HG03342 (cell line): ENCODE data around the gene OR2S2.
"Not testable (repeated sequence)": the region's sequence is repeated elsewhere in the genome, so short reads cannot be mapped to it uniquely, and the experiment has no call there.

Experiments
- ATAC-seq: cut with Tn5 transposase; IDR thresholded peaks from one replicate; pipeline ENCODE4 v1.9.1; 2021; ENCODE audit warnings: mild to moderate bottlenecking, moderate library complexity; ENCODE audit not compliant: unreplicated experiment

The OR2S2 gene, protein sequence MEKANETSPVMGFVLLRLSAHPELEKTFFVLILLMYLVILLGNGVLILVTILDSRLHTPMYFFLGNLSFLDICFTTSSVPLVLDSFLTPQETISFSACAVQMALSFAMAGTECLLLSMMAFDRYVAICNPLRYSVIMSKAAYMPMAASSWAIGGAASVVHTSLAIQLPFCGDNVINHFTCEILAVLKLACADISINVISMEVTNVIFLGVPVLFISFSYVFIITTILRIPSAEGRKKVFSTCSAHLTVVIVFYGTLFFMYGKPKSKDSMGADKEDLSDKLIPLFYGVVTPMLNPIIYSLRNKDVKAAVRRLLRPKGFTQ

GRCh38 chr9:35958104-35958837 is at the start of gene OR2S2:
TSS of gene OR2S2 (minus strand) at chr9:35958154. CDS start at chr9:35958098, 56 bp downstream.
- no peak for ATAC-seq

DNA sequence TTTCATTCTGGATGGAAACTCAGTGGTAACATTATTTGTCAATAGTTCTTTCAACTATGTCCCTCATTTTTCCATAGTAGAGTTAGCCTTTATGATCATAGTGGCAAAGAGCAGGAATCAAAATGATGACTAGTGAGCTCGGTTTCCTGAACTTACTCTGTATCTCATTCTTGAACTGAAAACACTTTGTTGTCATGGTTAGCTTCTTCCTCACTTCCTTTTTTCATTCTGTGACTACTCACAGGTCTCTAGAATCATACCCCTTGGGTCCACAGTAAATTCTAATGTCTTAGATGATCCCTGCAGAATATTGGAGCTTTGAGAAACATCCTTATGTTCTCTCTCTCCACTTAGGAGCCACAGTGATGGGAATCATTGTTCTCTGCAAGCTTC is 49.4 kb upstream of the OR2S2 start:
- ATAC-seq: peak; percentile 62

GRCh38 chr9:36006549-36007315 is 48.8 kb upstream of the OR2S2 start:
- ATAC-seq: no peak

- no peak for ATAC-seq
Measured at GRCh38 chr9:36005891-36006290, 47.9 kb upstream of the OR2S2 start.

- no peak for ATAC-seq
Measured at GRCh38 chr9:35998333-35998732, 40.4 kb upstream of the OR2S2 start.

GRCh38 chr9:35997016-35997415 is 39.1 kb upstream of the OR2S2 start:
- not testable (repeated sequence) for ATAC-seq

DNA sequence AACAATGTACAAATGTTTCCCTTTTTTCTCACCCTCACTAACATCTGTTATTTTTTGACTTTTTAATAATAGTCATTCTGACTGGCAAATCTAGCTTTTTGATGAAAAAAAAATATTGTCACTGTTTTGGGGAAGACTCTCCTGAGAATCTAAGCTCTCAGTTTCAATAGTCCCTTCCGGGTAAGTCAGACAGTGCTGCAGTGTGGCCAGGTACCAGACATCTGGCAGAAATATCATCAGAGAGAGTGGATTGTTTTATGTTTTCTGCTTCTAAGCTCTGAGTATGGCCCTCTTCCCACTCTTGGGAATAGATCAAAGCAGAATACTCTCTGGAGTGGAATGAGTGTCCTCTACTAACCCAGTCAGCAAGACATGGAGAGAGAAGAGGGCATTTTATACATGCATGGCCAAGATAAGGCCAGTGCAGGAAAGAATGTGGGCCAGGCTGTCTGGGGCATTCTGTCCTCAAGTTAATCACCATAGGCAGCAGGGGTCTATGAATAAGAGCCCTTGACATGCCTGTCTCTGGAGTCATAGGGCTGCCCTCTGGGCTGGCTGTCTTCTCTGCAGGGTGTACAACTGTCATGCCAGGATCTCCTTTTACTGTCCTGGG is 38.5 kb upstream of the OR2S2 start:
- no peak for ATAC-seq

DNA sequence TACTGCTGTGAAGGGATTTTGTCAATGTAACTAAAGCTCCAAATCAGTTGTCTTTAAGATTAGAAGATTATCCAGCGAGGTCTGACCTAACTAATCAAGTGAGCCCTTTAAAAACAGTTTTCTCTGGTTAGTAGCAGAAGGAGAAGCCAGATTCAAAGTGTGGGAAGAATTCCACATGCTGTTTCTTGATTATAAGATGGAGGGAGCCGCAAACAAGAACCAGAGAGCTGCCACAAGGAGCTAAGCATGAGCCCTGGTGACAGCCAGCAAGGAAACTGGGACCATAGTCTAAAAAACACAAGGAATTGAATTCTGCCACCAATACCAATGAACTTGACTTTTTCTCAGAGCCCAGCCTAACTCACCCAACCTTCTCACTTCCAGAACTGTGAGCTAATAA is 37.0 kb upstream of the OR2S2 start:
- no peak for ATAC-seq

GRCh38 chr9:35993976-35994720 is 36.2 kb upstream of the OR2S2 start:
- ATAC-seq: no peak

DNA sequence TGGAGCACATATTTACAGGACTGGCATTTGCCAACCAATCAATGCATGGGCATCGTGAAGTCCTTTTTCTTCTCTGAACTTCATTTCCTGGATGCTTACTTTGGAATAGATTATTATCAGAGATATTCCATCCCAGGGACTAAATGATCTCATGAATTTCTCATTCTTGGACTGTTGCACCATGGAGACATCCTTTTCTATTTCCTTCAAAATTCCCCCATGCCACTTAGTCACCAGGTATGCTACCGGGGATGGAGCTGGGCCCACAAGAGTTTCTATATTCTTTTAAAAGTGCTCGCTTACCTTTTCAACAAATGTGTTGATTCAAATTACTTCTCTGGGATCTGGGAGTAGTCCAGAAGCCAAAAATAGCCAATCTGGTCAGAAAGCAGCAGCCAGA is 35.2 kb upstream of the OR2S2 start:
- not testable (repeated sequence) for ATAC-seq

GRCh38 chr9:35990155-35990554 is 32.2 kb upstream of the OR2S2 start:
- ATAC-seq: no peak

- no peak for ATAC-seq
Measured at GRCh38 chr9:35984021-35984420, 26.1 kb upstream of the OR2S2 start.

GRCh38 chr9:35981699-35982098 is 23.7 kb upstream of the OR2S2 start:
- no peak for ATAC-seq

- ATAC-seq: no peak
Measured at GRCh38 chr9:35980289-35981011, 22.5 kb upstream of the OR2S2 start.

GRCh38 chr9:35978792-35979191 is 20.8 kb upstream of the OR2S2 start:
- ATAC-seq: no peak

GRCh38 chr9:35976726-35977125 is 18.8 kb upstream of the OR2S2 start:
- peak; percentile 69 for ATAC-seq

DNA sequence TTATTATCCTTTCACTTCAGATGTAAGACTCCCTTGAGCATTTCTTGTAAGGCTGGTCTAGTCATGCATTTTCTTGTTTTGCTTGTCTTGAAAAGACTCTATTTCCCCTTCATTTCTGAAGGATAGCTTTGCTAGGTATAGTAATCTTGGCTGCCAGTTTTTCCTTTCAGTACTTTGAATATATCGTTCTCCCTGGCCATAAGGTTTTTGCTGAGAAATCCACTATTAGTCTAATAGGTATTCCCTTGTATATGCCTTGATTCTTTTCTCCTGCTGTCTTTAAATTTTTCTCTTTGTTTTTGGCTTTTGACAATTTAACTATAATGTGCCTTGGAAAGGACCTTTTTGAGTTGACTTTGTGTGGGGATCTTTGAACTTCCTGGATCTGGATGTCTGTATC is 16.8 kb upstream of the OR2S2 start:
- ATAC-seq: no peak

DNA sequence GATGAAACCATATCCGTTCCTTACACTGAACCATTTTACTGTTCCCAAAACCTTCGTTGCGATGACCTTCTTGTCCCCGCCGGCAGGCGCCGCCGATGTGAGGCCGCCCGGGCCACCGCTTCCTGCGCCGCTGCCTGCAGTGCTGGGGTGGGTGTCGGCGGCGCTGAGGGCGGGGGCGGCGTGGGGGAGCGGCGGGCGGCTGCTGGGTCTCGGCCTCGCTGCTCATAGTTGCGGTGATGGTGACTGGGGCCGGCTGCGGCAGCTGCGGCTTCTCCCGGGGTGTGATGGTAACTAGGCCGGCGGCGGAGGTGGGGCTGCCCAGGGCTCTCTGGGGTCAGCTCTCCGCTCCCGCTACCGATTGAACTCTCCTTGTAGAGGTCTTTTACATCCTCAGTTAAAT is 14.1 kb upstream of the OR2S2 start:
- no peak for ATAC-seq

DNA sequence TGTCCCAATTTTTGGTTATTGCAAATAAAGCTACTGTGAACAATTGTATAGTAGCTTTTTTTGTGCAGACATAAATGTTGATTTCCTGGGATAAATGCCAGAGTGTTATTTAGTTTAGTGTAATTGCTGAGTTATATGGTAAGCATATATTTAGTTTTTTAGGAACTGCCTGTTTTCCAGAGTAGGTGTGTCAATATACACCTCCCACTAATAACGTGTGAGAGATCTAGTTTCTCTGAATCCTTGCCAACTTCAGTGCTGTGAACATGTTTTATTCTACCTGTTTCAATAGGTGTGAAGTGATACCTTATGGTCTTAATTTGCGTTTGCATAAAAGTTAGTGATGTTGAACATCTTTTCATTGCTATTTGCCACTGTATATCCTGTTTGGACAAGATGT is 9.1 kb upstream of the OR2S2 start:
- no peak for ATAC-seq

- no peak for ATAC-seq
Measured at GRCh38 chr9:35966433-35966832, 8.5 kb upstream of the OR2S2 start.
